Immature natural killer cell (primary cell): ENCODE measurements around the gene SLC43A1. TPM values are rescaled to one million over a fixed set of nuclear protein-coding genes. Genes with fewer than 3 reads are reported as not detected.
A peak's percentile ranks its signal among the peaks of the same experiment; 100 is the strongest.

Experiments used
- DNase-seq, 3 donors: peaks; one replicate each; pipeline ENCODE4 v3.0.0; 2022; ENCODE audit warnings: mixed read lengths in 1 of 3
- H3K27ac Mint-ChIP-seq, 6 donors: one replicate each; pipeline ENCODE4 v1.8.0; 2020; ENCODE audit warnings: mixed read lengths in 6 of 6, mild to moderate bottlenecking in 5 of 6, inconsistent platforms in 4 of 6, moderate library complexity in 3 of 6
- H3K27me3 Mint-ChIP-seq, 3 donors: one replicate each; pipeline ENCODE4 v1.8.0; 2020 to 2021; ENCODE audit warnings: low read depth in 3 of 3, mild to moderate bottlenecking in 3 of 3, mixed read lengths in 3 of 3, moderate library complexity in 3 of 3, inconsistent platforms in 1 of 3
- H3K36me3 Mint-ChIP-seq, 3 donors: one replicate each; pipeline ENCODE4 v1.8.0; 2020; ENCODE audit warnings: mixed read lengths in 3 of 3, inconsistent platforms in 2 of 3, mild to moderate bottlenecking in 2 of 3
- H3K4me1 Mint-ChIP-seq, 2 donors: one replicate each; pipeline ENCODE4 v1.8.0; 2020; ENCODE audit warnings: inconsistent platforms in 2 of 2, mild to moderate bottlenecking in 2 of 2, mixed read lengths in 2 of 2, moderate library complexity in 1 of 2
- H3K4me3 Mint-ChIP-seq, 5 donors: one replicate each; pipeline ENCODE4 v1.8.0; 2020; ENCODE audit warnings: mild to moderate bottlenecking in 5 of 5, mixed read lengths in 5 of 5, inconsistent platforms in 3 of 5, moderate library complexity in 3 of 5
- H3K9me3 Mint-ChIP-seq, 6 donors: one replicate each; pipeline ENCODE4 v1.8.0; 2020; ENCODE audit warnings: mild to moderate bottlenecking in 6 of 6, mixed read lengths in 6 of 6, inconsistent platforms in 4 of 6, moderate library complexity in 3 of 6
- polyA plus RNA-seq, 3 donors: library from polyadenylated mRNA; unstranded; fragments of 300-500 nt; fragmentation: Illumina TruSeq; gene quantifications; one replicate each; pipeline ENCODE4 v1.2.3, GENCODE V29; 2021

Gene SLC43A1
- polyA plus RNA-seq, 3 donors from 2014 or later = 15.8 to 20.3 (median 17.5) TPM

- Mint-ChIP-seq H3K27ac (peak overlapping the region in 1 of 6 donors; percentile 38), H3K4me3 (no peak overlapping the region), H3K27me3 (no peaks in the 10 kb centered on the region), H3K4me1 (peaks cover 8 to 9% of the 10 kb centered on the region in 2 donors), H3K36me3 (peaks cover 4 to 17% (median 6%) of the 10 kb centered on the region in 3 donors), H3K9me3 (no peaks in the 10 kb centered on the region)
- DNase-seq = no peak
Observed at GRCh38 chr11:57500515-57500914, 15.0 kb downstream of the SLC43A1 start.

DNA sequence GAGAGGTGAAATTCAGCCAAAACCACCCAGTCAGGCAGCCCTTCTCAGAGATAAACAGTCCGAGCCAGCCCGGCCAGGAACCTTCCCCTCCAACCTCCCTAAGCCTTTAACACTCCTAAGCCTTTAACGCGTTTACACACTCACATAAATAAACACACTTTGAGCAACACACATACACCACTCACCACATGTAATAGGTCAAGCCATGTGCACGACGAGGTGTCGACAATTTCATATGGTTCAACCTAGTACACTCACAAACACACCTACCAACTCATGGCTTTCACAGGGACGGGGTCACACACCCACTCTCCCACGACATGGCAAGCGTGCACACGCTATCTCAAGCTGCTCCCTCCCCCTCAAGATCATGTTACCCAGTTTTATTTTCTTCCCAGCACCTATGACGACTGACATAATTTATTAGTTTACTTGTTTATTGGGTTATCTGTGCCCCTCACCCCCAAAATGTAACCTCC is 15.5 kb downstream of the SLC43A1 start:
- Mint-ChIP-seq H3K27ac (peak overlapping the region in 1 of 6 donors; percentile 38), H3K27me3 (no peaks in the 10 kb centered on the region), H3K4me1 (peaks cover 8 to 9% of the 10 kb centered on the region in 2 donors), H3K36me3 (peaks cover 4 to 17% (median 6%) of the 10 kb centered on the region in 3 donors), H3K9me3 (no peaks in the 10 kb centered on the region), H3K4me3 (peak overlapping the region in 1 of 5 donors; percentile 51)
- no peak for DNase-seq

GRCh38 chr11:57499413-57499982 is 16.0 kb downstream of the SLC43A1 start:
- Mint-ChIP-seq H3K9me3 (no peaks in the 10 kb centered on the region), H3K4me3 (no peak overlapping the region), H3K27me3 (no peaks in the 10 kb centered on the region), H3K27ac (no peak overlapping the region), H3K4me1 (peaks cover 8 to 9% of the 10 kb centered on the region in 2 donors), H3K36me3 (peaks cover 5 to 16% (median 6%) of the 10 kb centered on the region in 3 donors)
- peak; percentile 18 to 38 (median 30) for DNase-seq

GRCh38 chr11:57498540-57498939 is 17.0 kb downstream of the SLC43A1 start:
- Mint-ChIP-seq H3K36me3 (peaks cover 6 to 19% (median 7%) of the 10 kb centered on the region in 3 donors), H3K27ac (peak overlapping the region in 1 of 6 donors; percentile 55), H3K4me1 (peaks cover 8 to 9% of the 10 kb centered on the region in 2 donors), H3K9me3 (no peaks in the 10 kb centered on the region), H3K4me3 (no peak overlapping the region), H3K27me3 (no peaks in the 10 kb centered on the region)
- no peak for DNase-seq

DNA sequence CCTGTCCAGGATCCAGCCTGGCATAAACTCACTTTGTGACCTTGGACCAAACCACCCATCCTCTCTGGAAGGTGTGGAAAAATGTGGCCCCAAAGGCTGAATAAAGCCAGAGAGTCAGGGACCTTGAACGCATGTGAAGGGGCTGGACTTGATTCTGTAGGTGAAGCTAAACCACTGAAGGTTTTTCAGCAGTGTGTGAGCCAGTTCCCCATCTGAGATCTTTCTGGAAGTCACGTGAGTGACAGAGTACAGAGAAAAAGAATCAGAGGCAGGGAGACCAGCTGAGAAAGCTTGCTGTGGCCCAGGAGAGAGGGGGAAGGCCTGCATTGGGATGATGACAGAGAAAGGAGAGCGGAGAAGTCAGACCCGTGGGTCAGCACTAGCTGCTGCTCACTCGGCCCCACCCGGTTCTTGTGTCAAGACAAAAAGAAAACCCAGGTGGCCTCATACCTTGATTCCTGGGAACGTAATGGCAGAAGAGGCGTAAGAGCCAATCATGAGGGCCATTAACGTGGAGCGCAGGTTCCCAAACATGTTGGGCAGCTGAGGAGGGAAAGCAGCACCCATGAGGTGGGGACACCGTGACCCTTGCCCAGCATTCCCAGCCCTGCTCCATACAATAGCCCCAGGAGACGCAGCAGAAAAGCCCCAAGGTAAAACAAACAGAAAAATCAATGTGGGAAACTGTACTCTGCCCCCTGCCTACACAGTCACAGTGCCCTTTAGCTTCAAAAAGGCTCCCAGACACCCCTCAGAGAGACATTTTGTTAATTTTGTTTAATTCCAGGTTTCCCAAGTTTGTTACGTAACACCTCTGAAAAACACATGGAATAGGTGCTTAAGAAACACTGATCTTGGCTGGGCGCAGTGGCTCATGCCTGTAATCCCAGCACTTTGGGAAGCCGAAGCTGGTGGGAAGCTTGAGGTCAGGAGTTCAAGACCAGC is 17.9 kb downstream of the SLC43A1 start:
- Mint-ChIP-seq H3K4me3 (no peak overlapping the region), H3K36me3 (peaks cover 6 to 15% (median 7%) of the 10 kb centered on the region in 3 donors), H3K4me1 (peaks cover 8 to 9% of the 10 kb centered on the region in 2 donors), H3K27ac (no peak overlapping the region), H3K27me3 (no peaks in the 10 kb centered on the region), H3K9me3 (no peaks in the 10 kb centered on the region)
- DNase-seq = no peak

DNA sequence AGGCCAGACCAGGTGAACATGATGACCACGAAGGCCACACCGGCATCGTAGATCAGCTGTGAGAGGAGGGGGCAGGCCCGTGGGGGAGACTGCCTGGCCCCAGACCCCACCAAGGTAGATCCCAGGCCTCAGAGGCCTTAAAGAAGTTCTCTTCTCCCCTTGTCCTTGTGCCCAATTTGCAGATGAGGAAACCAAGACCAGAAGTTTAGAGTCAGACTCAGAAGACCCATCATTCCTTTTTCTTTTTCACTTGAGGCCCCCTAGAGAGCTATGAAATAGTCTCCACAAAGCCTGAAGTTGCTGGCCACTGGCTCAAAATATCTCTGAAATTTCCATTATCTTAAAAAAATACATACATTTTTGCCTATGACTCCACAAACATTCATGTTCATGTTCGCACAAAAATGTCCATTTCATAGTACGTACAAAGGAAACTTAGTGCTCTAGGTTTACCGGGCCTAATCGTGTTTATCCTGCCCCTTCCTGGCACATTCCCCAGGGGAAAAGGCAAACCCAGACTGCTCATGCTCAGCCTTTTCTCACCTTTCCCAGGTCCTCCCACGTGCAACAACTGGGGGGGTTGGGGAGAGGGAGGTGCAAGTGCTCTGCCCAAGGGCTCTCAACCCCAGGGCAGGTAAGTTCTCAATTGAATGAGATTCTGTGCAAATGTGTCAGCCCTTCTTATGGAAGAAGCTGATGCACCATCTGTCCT is 19.2 kb downstream of the SLC43A1 start:
- no peaks in the 10 kb centered on the region for H3K9me3 Mint-ChIP-seq
- no peak overlapping the region for H3K4me3 Mint-ChIP-seq
- H3K36me3 Mint-ChIP-seq = peaks cover 6 to 15% (median 7%) of the 10 kb centered on the region in 3 donors
- no peaks in the 10 kb centered on the region for H3K27me3 Mint-ChIP-seq
- peaks cover 8 to 9% of the 10 kb centered on the region in 2 donors for H3K4me1 Mint-ChIP-seq
- H3K27ac Mint-ChIP-seq = no peak overlapping the region
- DNase-seq = no peak

- peaks cover 5 to 23% (median 9%) of the 10 kb centered on the region in 3 donors for H3K36me3 Mint-ChIP-seq
- no peaks in the 10 kb centered on the region for H3K9me3 Mint-ChIP-seq
- H3K4me1 Mint-ChIP-seq = no peaks in the 10 kb centered on the region
- H3K27me3 Mint-ChIP-seq = no peaks in the 10 kb centered on the region
- H3K27ac Mint-ChIP-seq = peak overlapping the region in 1 of 6 donors; percentile 55
- no peak overlapping the region for H3K4me3 Mint-ChIP-seq
- DNase-seq = peak; percentile 55 to 61 (median 60)
Observed at GRCh38 chr11:57493507-57494503, 21.7 kb downstream of the SLC43A1 start.

DNA sequence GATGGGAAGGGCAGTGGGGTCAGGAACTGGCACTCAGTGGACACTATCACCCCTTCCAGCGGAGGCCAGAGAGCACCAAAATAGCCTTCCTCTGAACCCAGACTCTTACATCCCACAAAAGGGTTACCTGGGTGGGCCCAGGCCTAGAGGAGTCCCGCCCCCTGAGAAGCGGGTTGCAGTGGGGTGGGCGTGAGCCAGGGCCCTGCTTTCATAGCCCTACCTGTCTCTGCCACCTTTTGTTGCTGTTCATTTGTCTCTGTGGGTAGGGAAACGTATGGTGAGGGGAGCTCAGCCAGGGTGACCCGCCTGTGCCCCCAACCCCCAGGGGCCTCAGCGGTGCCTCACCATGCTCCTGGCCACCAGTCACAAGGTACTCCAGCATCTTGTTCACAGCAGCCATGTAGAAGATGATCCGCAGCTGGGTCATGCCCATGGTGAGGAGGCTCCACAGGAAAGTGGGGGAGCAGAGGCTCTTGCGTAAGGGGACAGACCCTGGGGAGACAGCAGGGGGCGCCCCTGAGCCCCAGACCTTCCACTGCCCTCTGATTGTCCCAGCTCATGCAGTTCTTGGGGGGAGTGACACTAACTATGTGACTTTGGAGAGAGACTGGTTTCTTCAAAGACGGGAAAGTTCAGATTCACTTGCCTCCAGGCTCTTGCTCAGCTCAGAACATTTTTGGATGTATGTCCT is 24.0 kb downstream of the SLC43A1 start:
- Mint-ChIP-seq H3K4me1 (no peaks in the 10 kb centered on the region), H3K27ac (no peak overlapping the region), H3K9me3 (no peaks in the 10 kb centered on the region), H3K27me3 (no peaks in the 10 kb centered on the region), H3K36me3 (peaks cover 21 to 33% (median 21%) of the 10 kb centered on the region in 3 donors), H3K4me3 (no peak overlapping the region)
- DNase-seq = peak; percentile 46 to 53 (median 47)

DNA sequence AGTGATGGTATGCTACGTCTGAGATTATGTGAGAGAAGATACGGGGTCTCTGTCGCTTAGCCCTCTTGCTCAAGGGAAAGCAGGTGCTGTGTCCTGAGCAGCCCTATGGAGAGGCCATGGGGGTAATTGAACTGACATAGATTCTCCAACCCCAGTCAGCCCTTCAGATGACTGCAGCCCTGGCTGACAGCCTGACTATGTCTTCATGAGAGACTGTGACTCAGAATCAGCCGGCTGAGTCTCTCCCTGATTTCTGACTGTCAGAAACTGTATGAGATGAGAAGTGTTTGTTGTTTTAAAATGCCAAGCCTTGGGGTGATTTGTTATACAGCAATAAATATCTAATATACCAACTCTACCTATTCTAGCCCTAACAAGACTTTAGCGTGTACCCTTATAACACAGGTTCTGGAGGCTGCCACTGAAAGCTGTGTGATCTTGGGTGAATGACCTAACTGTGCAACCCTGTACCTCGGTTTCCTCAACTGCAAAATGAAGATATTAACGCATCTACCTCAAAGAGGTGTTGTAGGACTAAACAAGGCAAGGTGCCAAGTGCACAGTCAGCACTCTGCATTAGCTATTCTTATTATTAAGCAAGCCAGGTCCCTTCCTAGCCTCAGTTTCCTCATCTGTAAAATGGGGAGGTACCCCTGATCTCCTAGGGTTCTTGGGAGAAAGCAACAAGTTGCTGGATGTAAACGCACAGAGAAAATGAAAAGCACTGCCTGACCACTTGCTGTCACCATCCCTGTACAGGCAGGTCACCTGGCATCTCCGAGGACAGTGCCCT is 24.9 kb downstream of the SLC43A1 start:
- Mint-ChIP-seq H3K9me3 (no peaks in the 10 kb centered on the region), H3K27me3 (no peaks in the 10 kb centered on the region), H3K36me3 (peaks cover 23 to 36% (median 24%) of the 10 kb centered on the region in 3 donors), H3K4me1 (no peaks in the 10 kb centered on the region), H3K27ac (no peak overlapping the region), H3K4me3 (no peak overlapping the region)
- DNase-seq = no peak

DNA sequence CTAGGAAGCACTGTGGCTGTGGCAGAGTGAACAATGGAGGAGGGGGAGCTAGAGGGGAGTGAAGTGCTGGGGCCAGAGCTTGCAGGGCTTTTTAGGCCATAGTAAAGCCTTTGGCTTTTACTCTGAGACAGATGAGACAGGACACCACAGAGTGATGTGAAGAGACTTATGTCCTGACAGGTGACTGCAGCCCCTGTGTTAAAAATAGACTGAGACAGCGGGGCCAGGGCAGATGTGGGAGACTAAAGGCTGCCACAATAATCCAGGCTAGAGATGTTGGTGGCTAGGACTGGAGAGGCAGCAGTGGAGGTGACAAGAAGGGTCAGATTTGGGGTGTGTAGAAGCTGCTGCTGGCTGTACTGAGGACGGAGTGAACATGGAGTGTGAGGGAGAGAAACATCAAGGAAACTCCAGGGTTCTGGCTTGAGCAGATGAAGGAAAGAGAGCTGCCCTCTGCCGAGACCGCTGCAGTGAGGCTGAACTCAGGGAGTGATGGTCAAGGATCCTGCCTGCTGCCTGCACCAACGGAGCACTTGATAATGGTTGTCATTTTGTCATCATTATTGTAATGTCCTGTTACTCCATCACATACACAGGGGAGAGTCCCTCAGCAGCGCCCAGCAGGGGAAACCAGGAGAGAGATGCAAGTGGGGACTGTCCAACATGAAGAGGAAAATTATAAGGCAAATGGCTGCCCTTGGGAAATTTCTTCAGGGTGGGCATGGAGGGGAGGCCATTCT is 27.4 kb downstream of the SLC43A1 start:
- H3K27me3 Mint-ChIP-seq = no peaks in the 10 kb centered on the region
- no peak overlapping the region for H3K27ac Mint-ChIP-seq
- H3K4me3 Mint-ChIP-seq = no peak overlapping the region
- no peak for DNase-seq
- no peaks in the 10 kb centered on the region for H3K9me3 Mint-ChIP-seq
- H3K4me1 Mint-ChIP-seq = no peaks in the 10 kb centered on the region
- peaks cover 30 to 49% (median 32%) of the 10 kb centered on the region in 3 donors for H3K36me3 Mint-ChIP-seq

DNA sequence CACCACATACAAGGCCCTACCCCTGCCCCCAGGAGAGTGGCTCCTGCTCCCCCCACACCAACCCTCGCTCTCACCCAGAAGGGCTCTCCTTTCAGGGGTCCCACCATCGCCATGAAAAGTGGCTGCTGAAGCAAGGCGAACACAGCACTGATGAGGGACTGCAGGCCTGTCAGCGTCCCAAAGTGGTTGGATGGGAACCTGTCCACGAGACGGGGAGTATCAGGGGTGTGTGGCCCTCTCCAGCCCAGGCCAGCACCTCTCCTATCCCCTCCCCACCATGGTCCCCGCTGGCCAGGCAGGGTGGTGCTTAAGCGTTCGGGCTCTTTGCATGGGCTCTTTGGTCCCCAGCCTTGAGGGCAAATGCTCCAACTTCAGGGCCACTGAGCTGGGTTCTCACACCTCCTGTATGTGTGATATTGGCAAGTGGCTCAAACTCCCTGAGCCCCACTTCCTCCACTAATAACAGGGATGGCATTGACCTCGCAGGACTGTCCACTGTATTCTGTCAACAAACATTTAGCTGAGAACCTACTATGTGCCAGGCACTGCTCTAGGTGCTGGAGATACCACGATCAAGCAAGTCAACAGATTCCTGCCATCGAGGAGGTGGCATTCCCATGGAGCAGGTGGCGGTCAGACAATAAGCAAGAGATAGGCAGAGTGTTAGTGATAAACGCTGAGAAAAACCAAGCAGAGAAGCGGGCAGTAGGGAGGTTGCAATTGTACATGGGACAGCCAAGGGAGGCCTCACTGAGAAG is 28.3 kb downstream of the SLC43A1 start:
- no peaks in the 10 kb centered on the region for H3K27me3 Mint-ChIP-seq
- H3K27ac Mint-ChIP-seq = no peak overlapping the region
- DNase-seq = no peak
- H3K9me3 Mint-ChIP-seq = no peaks in the 10 kb centered on the region
- no peak overlapping the region for H3K4me3 Mint-ChIP-seq
- H3K4me1 Mint-ChIP-seq = no peaks in the 10 kb centered on the region
- H3K36me3 Mint-ChIP-seq = peaks cover 30 to 49% (median 32%) of the 10 kb centered on the region in 3 donors
